Upper lobe of left lung (tissue), 4 donors: ENCODE results near the gene ME3.

Experiments used
- CTCF ChIP-seq, 6 experiments: fragments of 450-650 bp in 4 of 6; fragments of 200-600 bp in 2 of 6; sonication (generic) in 2 of 6; IDR thresholded peaks; one replicate each; pipeline ENCODE4 v1.5.1; 2016 to 2019; ENCODE audit warnings: antibody characterized with exemption in 6 of 6
- EP300 ChIP-seq, 4 donors: sonication (generic); formaldehyde crosslinking; IDR thresholded peaks; one replicate each; pipeline ENCODE4 v1.5.1; 2017; ENCODE audit warnings: antibody characterized with exemption in 4 of 4, control low read depth in 2 of 4
- POLR2A ChIP-seq, 4 donors: fragments of 450-650 bp; IDR thresholded peaks; one replicate each; pipeline ENCODE4 v1.5.1; 2016 to 2017; ENCODE audit warnings: antibody characterized with exemption in 4 of 4, mild to moderate bottlenecking in 2 of 4
- POLR2AphosphoS5 ChIP-seq, 2 donors: sonication (generic); formaldehyde crosslinking; IDR thresholded peaks; one replicate each; pipeline ENCODE4 v1.5.1; 2017; ENCODE audit warnings: antibody characterized with exemption in 2 of 2

- TF ChIP-seq POLR2AphosphoS5 (IDR thresholded peaks at IDR 0.05), result no peak
- TF ChIP-seq CTCF (IDR thresholded peaks at IDR 0.05), result no peak
- no peak for TF ChIP-seq EP300 (IDR thresholded peaks at IDR 0.05)
- no peak for TF ChIP-seq POLR2A (IDR thresholded peaks at IDR 0.05)
Observed at GRCh38 chr11:86506235-86506634, 166.2 kb downstream of the ME3 start.
